Measurements from ENCODE around the gene TNFSF8. TPM values are rescaled to one million over a fixed set of nuclear protein-coding genes. Genes with fewer than 3 reads are reported as not detected.

The TNFSF8 gene
- total and polyA plus RNA-seq, 2 of the 4 experiments (the other 2 are of a cell fraction): not detected

- Histone ChIP-seq H4K5ac (ENCODE audit: low read depth, low read length) (no peak overlapping the region), H3K9me3 (ENCODE audit: control insufficient read depth, insufficient read depth, low read length) (no peaks in the 10 kb centered on the region), H3K4me1 (ENCODE audit: control insufficient read depth, insufficient read depth, low read length) (peaks cover 5% of the 10 kb centered on the region), H3K27me3 (ENCODE audit: control insufficient read depth, insufficient read depth, low read length) (no peaks in the 10 kb centered on the region), H3K18ac (ENCODE audit: low read depth, low read length) (no peak overlapping the region), H3K4me3 (ENCODE audit: insufficient read depth, low read depth, low read length) (no peak overlapping the region), H2BK120ac (ENCODE audit: low read depth, low read length) (no peak overlapping the region), H4K91ac (ENCODE audit: insufficient read depth, low read depth, low read length) (no peak overlapping the region), H3K23ac (ENCODE audit: low read depth, low read length) (no peak overlapping the region), H3K4ac (ENCODE audit: low read depth, low read length) (no peak overlapping the region), H2BK15ac (ENCODE audit: low read depth, low read length) (no peak overlapping the region), H2AK9ac (replicated peaks; ENCODE audit: low read depth, low read length, poor library complexity) (no peak overlapping the region), H3K4me2 (ENCODE audit: low read depth, low read length) (no peak overlapping the region), H3K36me3 (ENCODE audit: control insufficient read depth, insufficient read depth, low read length) (no peaks in the 10 kb centered on the region), H3K9ac (ENCODE audit: low read depth, low read length) (no peak overlapping the region), H3K9me1 (ENCODE audit: insufficient read depth, low read length) (no peaks in the 10 kb centered on the region), H3K79me1 (ENCODE audit: low read depth in 1 of 2, low read length in 2 of 2) (no peaks in the 10 kb centered on the region), H2BK20ac (ENCODE audit: low read depth, low read length) (no peak overlapping the region), H3K14ac (replicated peaks; ENCODE audit: low read depth, low read length) (no peak overlapping the region), H2AK5ac (ENCODE audit: low read depth, low read length) (no peak overlapping the region), H3K27ac (ENCODE audit: insufficient read depth, low read length) (no peak overlapping the region), H4K20me1 (ENCODE audit: insufficient read depth, low read length) (no peaks in the 10 kb centered on the region), H2AFZ (replicated peaks; ENCODE audit: low read length, poor library complexity) (no peak overlapping the region), H4K8ac (ENCODE audit: low read depth in 2 of 2, low read length in 2 of 2) (no peak overlapping the region), H2BK5ac (ENCODE audit: low read depth, low read length, poor library complexity, severe bottlenecking) (no peak overlapping the region), H3K56ac (ENCODE audit: extremely low read depth, insufficient read depth, low read length) (no peak overlapping the region)
- TF ChIP-seq RAD21 (IDR thresholded peaks at IDR 0.05; ENCODE audit: low read length): no peak
- no peak for TF ChIP-seq RFX5 (IDR thresholded peaks at IDR 0.05; ENCODE audit: low read depth, low read length)
- TF ChIP-seq CEBPB (IDR thresholded peaks at IDR 0.05; ENCODE audit: low read depth, low read length): no peak
- no peak for TF ChIP-seq POLR2A (IDR thresholded peaks at IDR 0.05; ENCODE audit: low read depth, low read length)
- TF ChIP-seq RCOR1 (IDR thresholded peaks at IDR 0.05; ENCODE audit: insufficient replicate concordance, low read length): no peak
- no peak for TF ChIP-seq FOS (IDR thresholded peaks at IDR 0.05; ENCODE audit: low read depth, low read length)
- TF ChIP-seq MAFK (IDR thresholded peaks at IDR 0.05; ENCODE audit: low read depth, low read length): no peak
- TF ChIP-seq CHD1 (IDR thresholded peaks at IDR 0.05; ENCODE audit: low read depth, low read length): no peak
- TF ChIP-seq SMC3 (IDR thresholded peaks at IDR 0.05; ENCODE audit: low read depth, low read length): no peak
- no peak for TF ChIP-seq MXI1 (IDR thresholded peaks at IDR 0.05; ENCODE audit: borderline replicate concordance, low read depth, low read length)
- TF ChIP-seq BHLHE40 (IDR thresholded peaks at IDR 0.05; ENCODE audit: low read depth, low read length): no peak
- no peak for TF ChIP-seq CTCF (conservative IDR thresholded peaks at IDR 0.05; ENCODE audit: low read depth, low read length)
- no peak for TF ChIP-seq ELK1 (IDR thresholded peaks at IDR 0.05; ENCODE audit: borderline replicate concordance, low read depth, low read length)
- TF ChIP-seq NFE2L2 (IDR thresholded peaks at IDR 0.05; ENCODE audit: low read depth, low read length): no peak
- no peak for TF ChIP-seq MAZ (IDR thresholded peaks at IDR 0.05; ENCODE audit: borderline replicate concordance, low read depth, low read length)
- no peak for TF ChIP-seq USF2 (IDR thresholded peaks at IDR 0.05; ENCODE audit: low read depth, low read length)
- POLR2A ChIA-PET (ENCODE audit: unreplicated experiment): no interaction called here
- dilution Hi-C loops (cut with HindIII; ENCODE audit: low sequenced_read_pairs, unreplicated experiment): no loop called here
- CTCF ChIA-PET: no interaction called here
- no CpG with 5 or more reads among the region's 2 CpGs for WGBS, 2 experiments (ENCODE audit: extremely low coverage in 2 of 2, insufficient read length in 1 of 2)
- BruUV-seq (replicated peaks): no TSS peak
- in situ Hi-C loops (cut with MboI; ENCODE audit: low sequenced_read_pairs): no loop called here
- intact Hi-C loops (cut with micrococcal nuclease): no loop called here
- DNase-seq: peak; percentile 45
- ATAC-seq (ENCODE audit: low read depth): peak; percentile 33
Measured at GRCh38 chr9:114860187-114860586, 70.2 kb downstream of the TNFSF8 start.

All from IMR-90 (cell line).